Adipocyte (in vitro differentiated cells): ENCODE measurements around the gene MOXD1.
A peak's percentile ranks its signal among the peaks of the same experiment; 100 is the strongest.

ENCODE experiments used
- DNase-seq: peaks from one replicate; pipeline ENCODE4 v3.0.0-alpha.2; 2015; ENCODE audit warnings: low read depth
- H3K27me3 ChIP-seq: replicated peaks from 2 replicates; pipeline ENCODE4 v1.7.0; 2013; ENCODE audit warnings: mild to moderate bottlenecking, low read length, moderate library complexity; ENCODE audit not compliant: control insufficient read depth, insufficient read depth
- H3K36me3 ChIP-seq: 2 replicates; pipeline ENCODE4 v1.7.0; 2013; ENCODE audit warnings: low read length, mild to moderate bottlenecking, moderate library complexity; ENCODE audit not compliant: control insufficient read depth, insufficient read depth, severe bottlenecking
- H3K4me1 ChIP-seq: 2 replicates; pipeline ENCODE4 v1.7.0; 2013; ENCODE audit warnings: mild to moderate bottlenecking, low read length, moderate library complexity; ENCODE audit not compliant: control insufficient read depth, insufficient read depth
- H3K4me3 ChIP-seq: 2 replicates; pipeline ENCODE4 v1.7.0; 2013; ENCODE audit warnings: mild to moderate bottlenecking, low read length, moderate library complexity
- H3K9ac ChIP-seq: 2 replicates; pipeline ENCODE4 v1.7.0; 2013; ENCODE audit warnings: mild to moderate bottlenecking, low read length, moderate library complexity
- H3K9me3 ChIP-seq: 2 replicates; pipeline ENCODE4 v1.7.0; 2013; ENCODE audit warnings: mild to moderate bottlenecking, low read length, moderate library complexity; ENCODE audit not compliant: control insufficient read depth

MOXD1 gene

DNA sequence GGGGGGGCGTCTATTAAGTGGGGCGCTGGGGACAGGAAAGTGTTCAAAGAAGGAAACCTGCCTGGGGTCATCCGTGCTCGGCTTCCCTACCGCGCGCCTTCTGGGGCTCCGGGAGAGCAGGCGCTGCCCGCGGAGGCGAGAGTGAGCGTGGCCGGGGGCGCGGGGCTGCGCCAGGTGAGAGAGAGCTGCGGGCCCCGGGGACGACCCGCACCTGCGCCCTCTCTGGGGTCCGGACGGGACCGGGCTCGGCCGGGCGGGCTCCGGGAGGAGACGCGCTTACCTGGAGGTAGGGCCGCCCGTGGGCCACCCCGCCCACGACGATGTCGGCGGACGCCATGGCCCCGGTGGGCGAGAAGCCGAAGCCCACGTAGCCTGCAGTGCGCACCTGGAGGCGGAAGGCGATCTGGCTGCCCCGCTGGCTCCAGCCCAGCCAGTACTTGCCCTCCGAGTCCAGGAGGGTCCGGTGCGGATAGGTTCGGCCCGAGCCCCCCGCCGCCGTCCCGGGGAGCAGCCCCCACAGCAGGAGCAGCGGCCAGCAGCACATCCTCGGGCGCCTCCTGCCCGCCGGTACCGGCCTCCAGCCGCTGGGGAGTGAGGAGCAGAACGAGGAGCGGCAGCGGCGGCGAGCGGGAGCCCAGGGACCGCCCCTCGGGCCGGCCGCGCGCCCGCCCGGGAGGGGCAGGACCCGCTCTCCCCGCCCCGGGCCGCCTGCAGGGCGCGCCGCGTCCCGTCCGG, at the start of gene MOXD1:
MOXD1 (minus strand) TSS at position 593 of the 735 bp plus-strand sequence; CDS start at position 544, 49 bp downstream.
- H3K27me3 ChIP-seq = no peaks in the 10 kb centered on the region
- peak within 1 kb of the TSS; percentile 89 for H3K9ac ChIP-seq
- peaks cover 27% of the 10 kb centered on the region for H3K4me1 ChIP-seq
- peak; percentile 84 for DNase-seq
- peak within 1 kb of the TSS; percentile 89 for H3K4me3 ChIP-seq
- H3K36me3 ChIP-seq = no peaks in the 10 kb centered on the region
- no peaks in the 10 kb centered on the region for H3K9me3 ChIP-seq

DNA sequence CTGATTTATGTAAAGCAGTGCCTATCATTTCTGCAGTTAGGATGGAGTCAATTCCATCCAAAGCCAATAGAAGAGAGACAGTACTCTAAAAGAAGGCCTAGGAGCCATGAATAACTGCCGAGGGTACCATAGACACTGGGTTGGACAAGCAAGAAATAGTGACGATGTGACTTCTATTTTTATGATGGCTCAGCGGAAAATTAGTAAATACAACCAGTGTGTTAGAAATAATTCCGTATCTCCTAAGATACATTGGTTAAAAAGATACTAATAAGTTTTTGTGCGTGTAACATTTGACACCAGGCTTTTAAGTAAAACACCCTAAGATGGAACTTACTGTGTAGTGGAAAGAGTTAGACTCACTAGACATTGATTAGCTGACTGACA, 45.6 kb upstream of the MOXD1 start:
- DNase-seq = no peak
- Histone ChIP-seq H3K9ac (no peak overlapping the region), H3K4me1 (peaks cover 45% of the 10 kb centered on the region), H3K27me3 (no peaks in the 10 kb centered on the region), H3K36me3 (peaks cover 14% of the 10 kb centered on the region), H3K4me3 (no peak overlapping the region), H3K9me3 (peaks cover 9% of the 10 kb centered on the region)

DNA sequence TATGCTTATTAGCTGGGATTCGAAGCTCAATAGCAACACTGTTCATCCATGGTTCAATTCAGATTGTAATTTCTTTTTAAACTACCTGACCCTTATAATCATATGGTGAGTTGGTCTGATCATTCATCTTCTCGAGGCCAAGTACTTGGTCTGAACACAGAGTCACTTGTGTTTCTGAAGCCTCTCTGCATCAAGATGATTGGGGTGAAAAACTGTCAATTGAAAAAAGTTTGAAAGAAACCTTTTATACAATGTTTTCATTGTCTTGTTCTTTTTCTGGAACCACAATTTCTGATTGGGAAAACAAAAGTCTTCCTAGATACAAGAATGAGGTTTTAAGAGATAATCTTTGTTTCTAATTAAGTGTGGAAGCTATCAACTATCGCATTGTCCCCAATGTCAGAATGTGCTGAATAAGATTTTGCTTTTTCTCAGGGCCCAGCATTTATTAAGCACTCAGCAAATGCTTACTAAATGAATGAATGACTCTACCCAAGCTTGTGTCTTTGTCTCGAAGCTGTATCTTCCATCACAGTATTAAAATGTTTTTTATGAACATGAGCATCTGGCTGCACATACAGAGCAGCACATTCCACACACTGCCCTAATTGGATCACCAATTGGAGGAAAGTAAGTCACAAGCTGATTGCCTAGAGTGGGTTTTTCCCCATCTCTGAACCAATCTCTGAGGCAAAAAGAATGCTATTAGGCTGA, 45.0 kb upstream of the MOXD1 start:
- Histone ChIP-seq H3K27me3 (no peaks in the 10 kb centered on the region), H3K4me3 (peak overlapping the region; percentile 41), H3K9ac (peak overlapping the region; percentile 73), H3K36me3 (peaks cover 14% of the 10 kb centered on the region), H3K4me1 (peaks cover 45% of the 10 kb centered on the region), H3K9me3 (peaks cover 11% of the 10 kb centered on the region)
- peak; percentile 13 for DNase-seq

DNA sequence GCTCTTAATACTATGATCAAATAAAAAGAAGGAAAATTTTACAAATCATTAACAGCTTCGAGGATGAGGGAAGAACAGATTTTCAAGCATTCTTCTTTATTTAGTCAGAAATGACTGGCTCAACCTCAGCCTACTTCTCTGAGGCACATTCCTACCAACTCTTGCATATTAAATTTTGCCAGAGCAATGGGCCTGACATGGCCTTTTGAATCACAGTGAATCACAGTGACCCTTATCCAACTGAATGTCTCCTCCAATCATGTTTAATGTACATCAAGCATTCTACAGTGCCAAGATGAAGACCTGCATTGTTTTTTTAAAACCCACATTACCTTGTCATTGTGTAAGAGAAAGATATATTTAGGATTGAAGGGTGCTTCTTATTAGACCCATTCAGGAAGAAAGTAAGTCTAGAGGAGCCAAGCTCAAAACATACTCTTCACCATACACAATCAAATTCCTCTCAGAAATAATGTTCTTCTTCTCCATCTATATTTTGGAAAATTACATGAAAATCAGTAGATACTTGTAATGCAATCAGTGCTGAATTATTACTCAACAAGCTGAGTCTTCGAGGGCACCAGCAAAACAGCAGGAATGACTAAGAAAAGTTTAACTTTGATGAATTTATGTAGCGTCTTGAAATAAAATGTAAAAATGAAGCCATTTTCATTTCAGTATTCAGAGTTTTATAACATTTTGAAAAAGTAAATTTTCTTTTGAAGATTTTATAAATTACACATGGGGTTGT, 44.1 kb upstream of the MOXD1 start:
- H3K4me1 ChIP-seq = peaks cover 45% of the 10 kb centered on the region
- peak; percentile 77 for DNase-seq
- H3K4me3 ChIP-seq = peak overlapping the region; percentile 41
- peak overlapping the region; percentile 73 for H3K9ac ChIP-seq
- H3K27me3 ChIP-seq = no peaks in the 10 kb centered on the region
- peaks cover 11% of the 10 kb centered on the region for H3K9me3 ChIP-seq
- peaks cover 12% of the 10 kb centered on the region for H3K36me3 ChIP-seq

DNA sequence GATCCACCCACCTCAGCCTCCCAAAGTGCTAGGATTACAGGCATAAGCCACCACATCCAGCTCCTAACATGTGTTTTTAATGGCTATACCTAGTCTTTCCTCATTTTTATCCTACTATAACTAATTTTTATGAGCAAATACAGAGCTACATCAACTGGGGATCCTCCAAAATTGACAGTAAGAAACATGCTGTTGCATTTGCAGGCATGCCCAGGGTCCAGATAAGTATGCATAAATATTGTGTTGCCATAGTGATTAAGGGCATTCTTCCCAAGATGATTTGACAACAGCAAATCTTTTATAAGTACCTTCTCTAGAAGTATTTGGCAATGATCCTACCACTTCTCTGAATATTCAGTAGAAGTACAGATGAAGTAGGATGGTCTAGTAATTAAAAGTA, 41.9 kb upstream of the MOXD1 start:
- Histone ChIP-seq H3K27me3 (no peaks in the 10 kb centered on the region), H3K9ac (no peak overlapping the region), H3K4me1 (peaks cover 42% of the 10 kb centered on the region), H3K4me3 (no peak overlapping the region), H3K36me3 (no peaks in the 10 kb centered on the region), H3K9me3 (peaks cover 11% of the 10 kb centered on the region)
- DNase-seq = no peak

DNA sequence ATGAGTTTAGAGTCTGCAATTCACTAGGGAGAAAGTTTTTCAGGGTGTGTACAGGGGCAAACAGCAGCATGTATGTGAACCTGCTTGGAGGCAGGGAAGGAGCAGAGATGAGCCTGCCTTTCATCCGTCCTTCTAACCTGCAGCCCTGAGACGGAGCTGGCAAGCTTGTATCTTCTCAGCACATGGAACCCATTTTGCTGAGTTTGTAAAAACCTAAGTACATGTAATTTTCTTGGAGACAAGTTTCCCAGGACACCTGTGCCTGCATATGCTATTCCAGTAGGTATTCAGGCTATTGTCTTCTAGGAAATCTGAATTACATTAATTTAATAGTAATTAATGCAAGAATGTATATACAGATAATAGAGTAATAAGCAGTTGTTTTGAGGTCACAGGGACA, 28.8 kb upstream of the MOXD1 start:
- H3K36me3 ChIP-seq = no peaks in the 10 kb centered on the region
- no peaks in the 10 kb centered on the region for H3K4me1 ChIP-seq
- DNase-seq = no peak
- H3K9ac ChIP-seq = no peak overlapping the region
- H3K4me3 ChIP-seq = no peak overlapping the region
- no peaks in the 10 kb centered on the region for H3K27me3 ChIP-seq
- H3K9me3 ChIP-seq = no peaks in the 10 kb centered on the region

DNA sequence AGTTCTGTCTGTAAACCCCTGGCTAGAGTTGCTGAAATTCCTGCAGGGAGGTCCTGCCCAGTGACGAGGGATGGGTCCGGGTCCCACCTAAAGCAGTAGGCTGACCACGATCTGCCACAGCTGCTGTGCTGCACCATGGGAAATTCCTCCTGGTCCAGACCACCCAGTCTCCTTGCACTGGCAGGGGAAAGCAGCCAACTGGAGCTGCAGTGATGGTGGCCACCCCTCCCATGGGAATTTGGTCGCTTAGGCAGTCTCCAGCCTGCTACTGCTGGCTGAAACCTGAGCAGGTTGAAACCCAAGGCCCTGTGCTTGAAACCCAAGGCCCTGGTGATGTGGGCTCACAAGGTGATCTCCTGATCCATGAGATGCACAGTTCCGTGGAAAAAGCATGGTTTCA, 23.9 kb upstream of the MOXD1 start:
- no peaks in the 10 kb centered on the region for H3K36me3 ChIP-seq
- no peak overlapping the region for H3K4me3 ChIP-seq
- peaks cover 11% of the 10 kb centered on the region for H3K9me3 ChIP-seq
- H3K27me3 ChIP-seq = no peaks in the 10 kb centered on the region
- DNase-seq = no peak
- H3K4me1 ChIP-seq = no peaks in the 10 kb centered on the region
- no peak overlapping the region for H3K9ac ChIP-seq

DNA sequence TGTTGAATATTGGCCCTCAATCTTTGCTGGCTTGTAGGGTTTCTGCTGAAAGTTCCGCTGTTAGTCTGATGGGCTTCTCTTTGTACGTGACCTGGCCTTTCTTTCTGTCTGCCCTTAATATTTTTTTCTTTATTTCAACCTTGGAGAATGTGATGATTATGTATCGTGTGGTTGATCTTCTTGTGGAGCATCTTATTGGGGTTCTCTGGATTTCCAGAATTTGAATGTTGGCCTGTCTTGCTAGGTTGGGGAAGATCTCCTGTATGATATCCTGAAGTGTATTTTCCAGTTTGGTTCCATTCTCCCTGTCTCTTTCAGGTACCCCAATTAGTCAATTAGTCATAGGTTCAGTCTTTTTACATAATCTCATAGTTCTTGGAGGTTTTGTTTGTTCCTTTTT, 22.6 kb upstream of the MOXD1 start:
- Histone ChIP-seq H3K4me3 (no peak overlapping the region), H3K9ac (no peak overlapping the region), H3K4me1 (no peaks in the 10 kb centered on the region), H3K9me3 (peaks cover 11% of the 10 kb centered on the region), H3K36me3 (no peaks in the 10 kb centered on the region), H3K27me3 (no peaks in the 10 kb centered on the region)
- DNase-seq = no peak

DNA sequence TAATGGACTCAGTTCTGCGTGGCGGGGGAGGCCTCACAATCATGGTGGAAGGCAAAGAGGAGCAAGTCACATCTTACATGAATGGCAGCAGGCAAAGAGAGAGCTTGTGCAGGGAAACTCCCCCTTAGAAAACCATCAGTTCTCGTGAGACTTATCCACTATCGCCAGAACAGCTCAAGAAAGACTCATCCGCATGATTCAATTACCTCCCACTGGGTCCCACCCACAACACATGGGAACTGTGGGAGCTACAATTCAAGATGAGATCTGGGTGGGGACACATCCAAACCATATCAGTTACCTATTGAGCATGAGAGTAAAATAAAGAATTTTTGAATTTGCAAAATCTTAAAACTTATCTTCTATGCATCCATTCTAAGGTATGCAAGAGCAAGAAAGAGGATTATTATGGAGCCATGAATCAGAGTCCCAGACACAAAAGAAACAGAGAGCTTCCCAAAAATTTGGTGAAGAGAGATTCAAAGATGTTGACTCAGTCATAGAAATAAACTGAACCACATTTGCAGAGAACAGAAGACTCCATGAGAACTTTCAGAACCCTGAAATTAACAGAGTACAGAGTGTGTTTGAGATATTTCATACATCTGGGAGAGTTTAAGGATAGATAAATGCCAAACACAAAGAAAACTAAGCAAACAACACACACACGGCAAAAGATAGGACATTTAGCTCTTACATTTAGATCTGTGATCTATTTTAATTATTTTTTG, 17.1 kb upstream of the MOXD1 start:
- Histone ChIP-seq H3K4me3 (peak overlapping the region; percentile 16), H3K36me3 (no peaks in the 10 kb centered on the region), H3K27me3 (no peaks in the 10 kb centered on the region), H3K4me1 (peaks cover 22% of the 10 kb centered on the region), H3K9ac (no peak overlapping the region), H3K9me3 (peaks cover 30% of the 10 kb centered on the region)
- DNase-seq = peak; percentile 16

DNA sequence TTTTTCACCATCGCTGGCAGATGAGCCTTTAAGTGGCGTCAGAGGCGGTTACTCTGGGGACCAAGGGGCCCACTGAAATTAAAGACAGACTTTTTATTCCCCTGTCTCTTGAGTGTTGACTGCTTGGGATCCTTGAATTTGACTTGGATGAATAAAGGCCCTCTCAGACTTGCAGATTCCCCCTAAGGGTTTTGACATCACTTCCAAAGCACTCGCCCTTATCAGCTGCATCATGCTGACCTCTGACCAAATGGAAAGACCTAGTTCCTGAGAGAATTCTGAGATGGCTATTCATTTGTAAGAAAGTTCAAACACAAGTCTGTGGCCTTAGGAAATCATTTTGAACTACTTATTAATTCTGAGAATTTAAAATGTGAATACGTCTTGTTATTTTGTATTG, 13.5 kb upstream of the MOXD1 start:
- Histone ChIP-seq H3K36me3 (no peaks in the 10 kb centered on the region), H3K9me3 (peaks cover 19% of the 10 kb centered on the region), H3K4me1 (peaks cover 30% of the 10 kb centered on the region), H3K4me3 (peak overlapping the region; percentile 56), H3K27me3 (no peaks in the 10 kb centered on the region), H3K9ac (peak overlapping the region; percentile 23)
- no peak for DNase-seq

DNA sequence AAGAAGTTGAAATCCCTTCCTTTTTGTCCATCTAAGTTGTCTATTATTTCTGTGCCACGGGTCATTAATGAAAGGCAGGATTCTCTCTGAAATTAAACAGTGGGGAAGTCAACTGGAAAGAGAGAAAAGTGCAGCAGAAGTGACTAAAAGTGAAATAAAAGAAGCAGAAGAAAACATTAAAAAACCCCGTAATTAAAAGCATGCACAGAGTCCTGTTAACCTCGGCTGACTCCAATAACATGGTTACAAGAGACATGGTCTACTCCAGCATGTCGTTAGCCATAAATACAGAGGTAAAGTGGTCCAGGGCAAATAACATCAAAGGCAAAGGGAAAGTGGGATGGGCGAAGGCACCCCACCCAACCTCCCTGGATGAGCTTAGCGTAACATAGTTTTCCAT, 13.0 kb upstream of the MOXD1 start:
- DNase-seq = no peak
- peak overlapping the region; percentile 23 for H3K9ac ChIP-seq
- H3K27me3 ChIP-seq = no peaks in the 10 kb centered on the region
- no peaks in the 10 kb centered on the region for H3K36me3 ChIP-seq
- H3K4me3 ChIP-seq = peak overlapping the region; percentile 56
- peaks cover 30% of the 10 kb centered on the region for H3K4me1 ChIP-seq
- H3K9me3 ChIP-seq = peaks cover 19% of the 10 kb centered on the region
